Caco-2 (cell line): Measurements from ENCODE around the gene NEUROD4. TPM values are rescaled to one million over a fixed set of nuclear protein-coding genes. Genes with fewer than 3 reads are reported as not detected.

Source experiments
- BruUV-seq: library from RNA; stranded (reverse); fragments of 400-500 nt; replicated peaks from 2 replicates; lab custom pipeline; 2021; lab: Mats Ljungman, UMichigan
- CTCF ChIA-PET: fragments of 300-600 bp; sonication (Branson Sonifier 250); formaldehyde crosslinking; loops from one replicate; lab custom pipeline; 2022; ENCODE audit warnings: antibody characterized with exemption; lab: Charles Lee
- POLR2A ChIA-PET: fragments of 300-600 bp; sonication (Branson Sonifier 250); formaldehyde crosslinking; loops from one replicate; lab custom pipeline; 2022; ENCODE audit warnings: antibody characterized with exemption; lab: Charles Lee
- DNase-seq, 2 experiments: peaks; one replicate each; pipeline versions ENCODE4 v3.0.0 to v3.0.0-alpha.2; 2020 to 2022
- H3K27me3 ChIP-seq: replicated peaks from 2 replicates; pipeline ENCODE4 v1.6.0; 2011; ENCODE audit warnings: low read length; ENCODE audit not compliant: control insufficient read depth, insufficient read depth
- H3K36me3 ChIP-seq: 2 replicates; pipeline ENCODE4 v1.5.1; 2011; ENCODE audit warnings: low read length; ENCODE audit not compliant: control insufficient read depth, insufficient read depth
- H3K4me1 ChIP-seq: fragments of 250-450 bp; sonication (Bioruptor Pico); 2 replicates; pipeline ENCODE4 v1.5.1; 2020; ENCODE audit warnings: mild to moderate bottlenecking
- H3K4me3 ChIP-seq: 2 replicates; pipeline ENCODE4 v1.5.1; 2011; ENCODE audit warnings: low read depth, mild to moderate bottlenecking, control low read depth, low read length
- H3K9me3 ChIP-seq: fragments of 250-450 bp; sonication (Bioruptor Pico); 2 replicates; pipeline ENCODE4 v1.5.1; 2020; ENCODE audit warnings: mild to moderate bottlenecking, moderate library complexity
- H3K27ac Mint-ChIP-seq: one replicate; pipeline ENCODE4 v1.8.0; 2022; ENCODE audit warnings: mixed read lengths; ENCODE audit not compliant: unreplicated experiment
- H3K27me3 Mint-ChIP-seq: one replicate; pipeline ENCODE4 v1.8.0; 2022; ENCODE audit warnings: mixed read lengths; ENCODE audit not compliant: insufficient read depth, unreplicated experiment
- H3K36me3 Mint-ChIP-seq: one replicate; pipeline ENCODE4 v1.8.0; 2022; ENCODE audit warnings: mild to moderate bottlenecking, mixed read lengths; ENCODE audit not compliant: insufficient read depth, unreplicated experiment
- H3K4me1 Mint-ChIP-seq: one replicate; pipeline ENCODE4 v1.8.0; 2022; ENCODE audit warnings: low read depth, mixed read lengths; ENCODE audit not compliant: unreplicated experiment
- H3K4me3 Mint-ChIP-seq: one replicate; pipeline ENCODE4 v1.8.0; 2022; ENCODE audit warnings: mild to moderate bottlenecking, moderate library complexity, mixed read lengths; ENCODE audit not compliant: unreplicated experiment
- H3K9me3 Mint-ChIP-seq: one replicate; pipeline ENCODE4 v1.8.0; 2022; ENCODE audit warnings: mixed read lengths; ENCODE audit not compliant: unreplicated experiment
- CTCF ChIP-seq, 2 experiments: fragments of 200-600 bp in 1 of 2; IDR thresholded peaks; 1 replicate in 1 of 2; 2 replicates in 1 of 2; pipeline versions ENCODE4 v1.5.1 to v1.8.0; 2011 to 2022; ENCODE audit warnings: antibody characterized with exemption in 1 of 2, control low read depth in 1 of 2, inconsistent platforms in 1 of 2, low read depth in 1 of 2, low read length in 1 of 2, mild to moderate bottlenecking in 1 of 2, moderate library complexity in 1 of 2; ENCODE audit not compliant: insufficient read depth in 1 of 2, severe bottlenecking in 1 of 2, unreplicated experiment in 1 of 2
- intact Hi-C: fragments of 100-400 bp; cut with micrococcal nuclease; formaldehyde crosslinking; loops from one replicate; pipeline ENCODE4 v1.10.0; 2022; ENCODE audit not compliant: unreplicated experiment
- total RNA-seq: library from RNA; stranded (reverse); gene quantifications from 2 replicates; pipeline ENCODE4 v1.2.3, GENCODE V29; 2022

Gene NEUROD4
- total RNA-seq, 1 experiment from 2014 or later: not detected

- CTCF ChIA-PET: no interaction called here
- peaks cover 25% of the 10 kb centered on the region for H3K27me3 Mint-ChIP-seq
- no peak for DNase-seq
Measured at GRCh38 chr12:55057481-55057880, 37.7 kb downstream of the NEUROD4 start.

GRCh38 chr12:55058082-55058481 is 38.3 kb downstream of the NEUROD4 start:
- no peak overlapping the region for H3K4me3 Mint-ChIP-seq
- H3K4me1 ChIP-seq: no peaks in the 10 kb centered on the region
- ChIA-PET CTCF (no interaction called here), POLR2A (no interaction called here)
- DNase-seq: no peak
- no peak overlapping the region for H3K27ac Mint-ChIP-seq
- no peaks in the 10 kb centered on the region for H3K9me3 Mint-ChIP-seq
- TF ChIP-seq CTCF (IDR thresholded peaks at IDR 0.05; ENCODE audit: insufficient read depth in 1 of 2, low read depth in 1 of 2, low read length in 1 of 2, severe bottlenecking in 1 of 2, unreplicated experiment in 1 of 2): no peak
- intact Hi-C loops: no loop called here
- no peaks in the 10 kb centered on the region for H3K27me3 ChIP-seq
- no peak overlapping the region for H3K4me3 ChIP-seq
- no TSS peak for BruUV-seq
- H3K36me3 Mint-ChIP-seq: no peaks in the 10 kb centered on the region
- no peaks in the 10 kb centered on the region for H3K36me3 ChIP-seq
- peaks cover 24% of the 10 kb centered on the region for H3K27me3 Mint-ChIP-seq
- H3K9me3 ChIP-seq: no peaks in the 10 kb centered on the region
- H3K4me1 Mint-ChIP-seq: no peaks in the 10 kb centered on the region

More at GRCh38 chr12:55057481-55057880, 37.7 kb downstream of the NEUROD4 start:
- H3K36me3 Mint-ChIP-seq: no peaks in the 10 kb centered on the region
- intact Hi-C loops: no loop called here
- no peak for TF ChIP-seq CTCF (IDR thresholded peaks at IDR 0.05; ENCODE audit: insufficient read depth in 1 of 2, low read depth in 1 of 2, low read length in 1 of 2, severe bottlenecking in 1 of 2, unreplicated experiment in 1 of 2)
- Histone ChIP-seq H3K4me3 (no peak overlapping the region), H3K9me3 (no peaks in the 10 kb centered on the region), H3K27me3 (no peaks in the 10 kb centered on the region), H3K36me3 (no peaks in the 10 kb centered on the region), H3K4me1 (no peaks in the 10 kb centered on the region)
- no peaks in the 10 kb centered on the region for H3K4me1 Mint-ChIP-seq
- POLR2A ChIA-PET: no interaction called here
- BruUV-seq: no TSS peak
- H3K9me3 Mint-ChIP-seq: no peaks in the 10 kb centered on the region
- no peak overlapping the region for H3K4me3 Mint-ChIP-seq
- H3K27ac Mint-ChIP-seq: no peak overlapping the region

DNA sequence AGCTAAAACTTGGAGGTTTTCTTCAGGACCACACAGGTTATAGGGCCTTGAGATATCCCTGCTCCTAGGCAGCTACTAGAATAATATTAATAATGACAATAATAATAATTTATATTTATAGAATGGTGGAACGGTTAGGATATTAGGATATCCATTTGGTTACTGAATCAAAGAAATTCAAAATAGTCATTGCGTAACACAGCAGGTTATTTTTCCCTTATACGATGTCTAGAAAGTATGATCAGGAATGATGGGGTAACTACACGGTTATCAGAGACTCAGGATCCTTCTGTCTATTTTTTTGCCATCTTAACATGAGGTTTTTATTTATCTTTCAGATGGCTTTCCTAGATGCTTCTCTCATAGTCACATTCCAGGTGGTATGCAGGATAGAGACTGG is 39.0 kb downstream of the NEUROD4 start:
- peaks cover 22% of the 10 kb centered on the region for H3K27me3 Mint-ChIP-seq
- Histone ChIP-seq H3K9me3 (no peaks in the 10 kb centered on the region), H3K36me3 (no peaks in the 10 kb centered on the region), H3K27me3 (no peaks in the 10 kb centered on the region), H3K4me3 (no peak overlapping the region), H3K4me1 (no peaks in the 10 kb centered on the region)
- H3K9me3 Mint-ChIP-seq: no peaks in the 10 kb centered on the region
- BruUV-seq: no TSS peak
- DNase-seq: no peak
- no peak overlapping the region for H3K4me3 Mint-ChIP-seq
- no peak for TF ChIP-seq CTCF (IDR thresholded peaks at IDR 0.05; ENCODE audit: insufficient read depth in 1 of 2, low read depth in 1 of 2, low read length in 1 of 2, severe bottlenecking in 1 of 2, unreplicated experiment in 1 of 2)
- H3K36me3 Mint-ChIP-seq: no peaks in the 10 kb centered on the region
- H3K27ac Mint-ChIP-seq: no peak overlapping the region
- CTCF ChIA-PET: no interaction called here
- intact Hi-C loops: no loop called here
- H3K4me1 Mint-ChIP-seq: no peaks in the 10 kb centered on the region
- POLR2A ChIA-PET: no interaction called here
